DND-41 (cell line): ENCODE results near the gene CTTNBP2.

Experiments
- EZH2 ChIP-seq: IDR thresholded peaks from 3 replicates; pipeline ENCODE4 v1.6.1; 2012; ENCODE audit warnings: borderline replicate concordance, low read depth, mild to moderate bottlenecking, moderate library complexity, low read length, inconsistent platforms; ENCODE audit not compliant: severe bottlenecking
- TF ChIP-seq, protein P1 (sequence below): IDR thresholded peaks from 2 replicates; pipeline ENCODE4 v1.5.1; 2012; ENCODE audit warnings: borderline replicate concordance, low read length, moderate library complexity, mild to moderate bottlenecking; ENCODE audit not compliant: poor library complexity, severe bottlenecking; ENCODE audit errors: extremely low read depth

- TF ChIP-seq EZH2, result no peak
- TF ChIP-seq, protein P1, sequence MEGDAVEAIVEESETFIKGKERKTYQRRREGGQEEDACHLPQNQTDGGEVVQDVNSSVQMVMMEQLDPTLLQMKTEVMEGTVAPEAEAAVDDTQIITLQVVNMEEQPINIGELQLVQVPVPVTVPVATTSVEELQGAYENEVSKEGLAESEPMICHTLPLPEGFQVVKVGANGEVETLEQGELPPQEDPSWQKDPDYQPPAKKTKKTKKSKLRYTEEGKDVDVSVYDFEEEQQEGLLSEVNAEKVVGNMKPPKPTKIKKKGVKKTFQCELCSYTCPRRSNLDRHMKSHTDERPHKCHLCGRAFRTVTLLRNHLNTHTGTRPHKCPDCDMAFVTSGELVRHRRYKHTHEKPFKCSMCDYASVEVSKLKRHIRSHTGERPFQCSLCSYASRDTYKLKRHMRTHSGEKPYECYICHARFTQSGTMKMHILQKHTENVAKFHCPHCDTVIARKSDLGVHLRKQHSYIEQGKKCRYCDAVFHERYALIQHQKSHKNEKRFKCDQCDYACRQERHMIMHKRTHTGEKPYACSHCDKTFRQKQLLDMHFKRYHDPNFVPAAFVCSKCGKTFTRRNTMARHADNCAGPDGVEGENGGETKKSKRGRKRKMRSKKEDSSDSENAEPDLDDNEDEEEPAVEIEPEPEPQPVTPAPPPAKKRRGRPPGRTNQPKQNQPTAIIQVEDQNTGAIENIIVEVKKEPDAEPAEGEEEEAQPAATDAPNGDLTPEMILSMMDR, result no peak
Observed at GRCh38 chr7:117774943-117775342, 98.3 kb downstream of the CTTNBP2 start.
